ENCODE data around the gene OXT.
"Not testable (repeated sequence)": the region's sequence is repeated elsewhere in the genome, so short reads cannot be mapped to it uniquely, and the experiment has no call there.

OXT gene

DNA sequence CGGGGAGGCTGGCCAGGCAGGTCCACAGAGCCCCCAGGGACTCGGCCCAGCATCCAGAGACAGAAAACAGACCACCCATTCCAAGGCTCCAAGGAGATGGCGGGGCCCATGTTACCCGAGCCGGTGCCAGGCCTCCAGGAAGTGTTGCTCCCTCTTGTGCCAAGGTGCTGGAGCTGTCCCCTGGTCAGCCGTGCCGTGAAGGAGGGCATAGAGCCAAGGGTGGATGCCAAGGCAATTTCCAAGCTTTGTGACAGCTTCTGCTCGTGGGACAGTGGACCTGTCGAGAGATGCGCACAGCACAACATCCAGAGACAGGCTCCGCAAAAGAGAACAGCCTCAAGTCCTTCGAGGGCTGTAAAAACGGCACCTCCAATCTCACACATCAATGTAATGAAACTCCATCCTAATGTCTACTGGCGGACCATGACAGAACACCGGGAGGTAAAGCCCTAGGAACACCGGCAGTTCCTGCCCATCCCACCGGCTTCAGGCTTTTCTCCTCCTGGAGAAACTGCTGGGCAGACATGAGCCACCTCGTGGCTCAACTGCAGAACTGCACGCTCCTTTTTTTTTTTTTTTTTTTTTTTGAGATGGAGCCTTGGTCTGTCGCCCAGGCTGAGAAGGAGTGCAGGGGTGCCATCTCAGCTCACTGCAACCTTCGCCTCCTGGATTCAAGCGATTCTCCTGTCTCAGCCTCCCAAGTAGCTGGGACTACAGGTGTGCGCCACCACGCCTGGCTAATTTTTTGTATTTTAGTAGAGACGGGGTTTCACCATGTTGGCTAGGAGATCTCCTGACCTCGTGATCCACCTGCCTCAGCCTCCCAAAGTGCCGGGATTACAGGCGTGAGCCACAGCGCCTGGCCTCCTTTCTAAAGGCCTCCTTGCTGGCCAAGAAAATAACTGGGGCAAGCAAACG is 44.0 kb downstream of the OXT start:
- no peak for DNase-seq

DNA sequence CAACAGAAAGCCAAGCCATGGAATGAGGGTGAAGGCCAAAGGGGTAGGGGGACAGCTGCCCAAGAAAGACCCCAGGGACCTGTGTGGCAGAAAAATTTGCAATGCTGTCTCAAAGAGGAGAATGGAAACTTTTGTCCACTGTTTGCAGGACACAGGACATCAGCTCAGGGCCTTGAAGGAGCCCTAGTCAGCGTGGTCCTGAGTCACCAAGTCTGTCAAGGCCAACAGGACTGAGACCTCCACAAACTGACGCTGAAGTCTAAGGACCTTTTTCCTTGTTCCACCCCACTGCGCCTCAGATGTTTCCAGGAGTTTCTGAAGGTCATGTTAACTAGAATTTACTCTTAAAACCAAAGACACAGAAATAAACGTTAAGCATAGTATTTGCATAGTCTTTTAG is 44.9 kb downstream of the OXT start:
- DNase-seq, result no peak

DNA sequence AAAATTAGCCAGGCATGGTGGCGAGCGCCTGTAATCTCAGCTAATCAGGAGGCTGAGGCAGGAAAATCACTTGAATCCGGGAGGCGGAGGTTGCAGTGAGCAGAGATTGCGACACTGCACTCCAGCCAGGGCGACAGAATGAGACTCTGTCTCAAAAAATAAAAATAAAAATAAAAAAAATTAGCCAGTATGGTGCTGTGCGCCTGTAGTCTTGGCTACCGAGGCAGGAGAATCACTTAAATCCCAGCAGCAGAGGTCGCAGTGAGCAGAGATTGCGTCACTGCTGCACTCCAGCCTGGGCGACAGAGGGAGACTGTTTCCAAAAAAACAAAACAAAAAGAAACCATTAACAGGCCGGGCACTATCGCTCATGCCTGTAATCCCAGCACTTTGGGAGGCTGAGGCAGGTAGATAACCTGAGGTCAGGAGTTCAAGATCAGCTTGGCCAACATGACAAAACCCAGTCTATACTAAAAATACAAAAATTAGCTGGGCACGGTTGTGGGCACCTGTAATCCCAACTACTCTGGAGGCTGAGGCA is 46.5 kb downstream of the OXT start:
- not testable (repeated sequence) for DNase-seq

DNA sequence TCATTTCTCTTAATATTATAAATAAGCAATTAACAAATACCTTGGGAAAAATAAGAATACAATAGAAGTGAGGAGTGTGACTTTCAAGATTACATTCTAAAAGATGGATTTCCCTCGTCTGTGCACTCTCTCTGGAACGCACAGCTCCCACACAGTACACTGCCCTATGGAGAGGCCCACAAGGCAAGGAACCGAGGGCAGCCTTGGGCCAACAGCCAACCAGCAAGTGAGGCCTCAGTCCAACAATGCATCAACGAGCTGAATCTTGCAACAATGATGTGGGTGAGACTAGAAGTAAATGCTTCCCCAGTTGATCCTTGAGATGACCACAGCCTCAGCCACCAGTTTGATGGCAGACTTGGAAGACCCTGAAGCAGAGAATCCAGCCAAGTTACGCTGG is 47.6 kb downstream of the OXT start:
- no peak for DNase-seq

DNA sequence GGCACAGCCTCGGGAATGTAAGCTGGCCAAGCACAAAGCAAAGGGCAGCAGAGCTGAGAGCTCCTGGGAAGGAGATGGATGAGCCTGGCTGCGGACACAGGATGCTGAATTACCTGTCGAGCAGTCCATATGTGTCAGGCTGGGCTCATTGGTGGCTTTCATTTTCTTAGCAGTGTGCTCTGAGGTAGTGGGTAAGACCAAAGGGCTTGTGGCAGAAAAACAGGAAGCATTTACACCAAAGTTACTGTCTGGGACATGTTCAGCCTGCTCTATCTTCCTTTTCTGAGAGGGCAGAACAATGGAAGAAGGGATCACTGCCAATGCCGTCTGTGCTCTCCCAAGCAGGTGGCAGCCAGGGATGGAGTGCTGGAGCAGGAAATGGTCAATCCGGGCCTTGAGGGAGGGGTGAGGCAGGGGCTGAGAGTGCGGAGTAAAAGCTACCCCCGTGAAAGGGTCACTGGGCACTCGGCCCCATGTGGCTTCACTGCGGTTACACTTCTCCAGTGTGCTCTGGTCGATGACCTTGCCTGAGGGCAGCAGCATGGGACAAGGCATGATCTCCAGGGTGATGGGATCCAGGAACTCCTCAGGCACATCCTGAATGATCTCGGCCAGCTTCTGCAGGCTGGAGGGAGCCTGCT is 50.0 kb downstream of the OXT start:
- DNase-seq, result no peak

All from NCI-H2081 treated with DMSO at 0.1 percent for 48 hours (cell line).